DND-41 (cell line): ENCODE measurements around the gene ADGRA3.
"Not testable (repeated sequence)": the region's sequence is repeated elsewhere in the genome, so short reads cannot be mapped to it uniquely, and the experiment has no call there.

Experiments used
- ATAC-seq: fragments of 200-7000 bp; cut with Tn5 transposase; 3 replicates; pipeline ENCODE4 v1.9.1; 2021; ENCODE audit warnings: low read depth; ENCODE audit not compliant: insufficient read depth
- DNase-seq: peaks from one replicate; pipeline ENCODE4 v3.0.0-alpha.2; 2020
- H2AFZ ChIP-seq: 2 replicates; pipeline ENCODE4 v1.6.0; 2012; ENCODE audit warnings: low read depth, low read length
- H3K27ac ChIP-seq: 2 replicates; pipeline ENCODE4 v1.5.1; 2012; ENCODE audit warnings: low read length, inconsistent platforms
- H3K27me3 ChIP-seq: fragments of 200-600 bp; sonication (generic); 2 replicates; pipeline ENCODE4 v1.6.0; 2012; ENCODE audit warnings: low read length, mild to moderate bottlenecking, inconsistent platforms; ENCODE audit not compliant: insufficient read depth, poor library complexity
- H3K36me3 ChIP-seq: 2 replicates; pipeline ENCODE4 v1.5.1; 2012; ENCODE audit warnings: low read length, inconsistent platforms; ENCODE audit not compliant: insufficient read depth
- H3K4me1 ChIP-seq: 2 replicates; pipeline ENCODE4 v1.5.1; 2012; ENCODE audit warnings: mild to moderate bottlenecking, low read length; ENCODE audit not compliant: insufficient read depth
- H3K4me2 ChIP-seq: 2 replicates; pipeline ENCODE4 v1.6.0; 2012; ENCODE audit warnings: mild to moderate bottlenecking, moderate library complexity, low read length, inconsistent platforms; ENCODE audit not compliant: insufficient read depth
- H3K4me3 ChIP-seq, 2 experiments: fragments of 200-600 bp in 1 of 2; shearing (Covaris generic) in 1 of 2; 2 replicates each; pipeline ENCODE4 v1.5.1; 2012 to 2016; ENCODE audit warnings: inconsistent platforms in 2 of 2, low read length in 2 of 2, mild to moderate bottlenecking in 2 of 2, low read depth in 1 of 2, moderate library complexity in 1 of 2
- H3K79me2 ChIP-seq: 2 replicates; pipeline ENCODE4 v1.6.0; 2012; ENCODE audit warnings: low read length, inconsistent platforms; ENCODE audit not compliant: insufficient read depth
- H3K9ac ChIP-seq: 2 replicates; pipeline ENCODE4 v1.6.0; 2012; ENCODE audit warnings: low read depth, mild to moderate bottlenecking, inconsistent platforms, low read length, moderate library complexity
- H3K9me3 ChIP-seq: 2 replicates; pipeline ENCODE4 v1.5.1; 2012; ENCODE audit warnings: low read length, moderate library complexity, mild to moderate bottlenecking, inconsistent platforms; ENCODE audit not compliant: insufficient read depth, severe bottlenecking
- H4K20me1 ChIP-seq: 2 replicates; pipeline ENCODE4 v1.6.0; 2012; ENCODE audit warnings: low read length; ENCODE audit not compliant: insufficient read depth
- CTCF ChIP-seq: IDR thresholded peaks from 2 replicates; pipeline ENCODE4 v1.5.1; 2012; ENCODE audit warnings: borderline replicate concordance, low read length, moderate library complexity, mild to moderate bottlenecking; ENCODE audit not compliant: poor library complexity, severe bottlenecking; ENCODE audit errors: extremely low read depth
- EZH2 ChIP-seq: IDR thresholded peaks from 3 replicates; pipeline ENCODE4 v1.6.1; 2012; ENCODE audit warnings: borderline replicate concordance, low read depth, mild to moderate bottlenecking, moderate library complexity, low read length, inconsistent platforms; ENCODE audit not compliant: severe bottlenecking

The ADGRA3 gene

GRCh38 chr4:22478426-22478825 is 37.4 kb downstream of the ADGRA3 start:
- Histone ChIP-seq H3K4me3 (no peak overlapping the region), H3K36me3 (no peaks in the 10 kb centered on the region), H2AFZ (no peak overlapping the region), H4K20me1 (no peaks in the 10 kb centered on the region), H3K9ac (no peak overlapping the region), H3K79me2 (peaks cover 3% of the 10 kb centered on the region; the same call in 1 of the 2 replicates), H3K27ac (no peak overlapping the region), H3K9me3 (no peaks in the 10 kb centered on the region), H3K27me3 (no peaks in the 10 kb centered on the region), H3K4me1 (no peaks in the 10 kb centered on the region), H3K4me2 (no peak overlapping the region)
- no peak for ATAC-seq
- TF ChIP-seq EZH2 (no peak), CTCF (no peak)
- no peak for DNase-seq

GRCh38 chr4:22477813-22478182 is 38.1 kb downstream of the ADGRA3 start:
- Histone ChIP-seq H3K4me3 (no peak overlapping the region), H4K20me1 (no peaks in the 10 kb centered on the region), H3K27ac (no peak overlapping the region), H3K79me2 (peaks cover 3% of the 10 kb centered on the region; the same call in 1 of the 2 replicates), H3K9ac (no peak overlapping the region), H2AFZ (no peak overlapping the region), H3K27me3 (no peaks in the 10 kb centered on the region), H3K9me3 (no peaks in the 10 kb centered on the region), H3K4me2 (no peak overlapping the region), H3K4me1 (no peaks in the 10 kb centered on the region), H3K36me3 (no peaks in the 10 kb centered on the region)
- no peak for TF ChIP-seq CTCF
- no peak for TF ChIP-seq EZH2
- no peak for ATAC-seq
- DNase-seq = no peak

- no peak for TF ChIP-seq CTCF
- no peak for TF ChIP-seq EZH2
- H3K9ac ChIP-seq = no peak overlapping the region
- peaks cover 3% of the 10 kb centered on the region; the same call in 1 of the 2 replicates for H3K79me2 ChIP-seq
- H3K4me1 ChIP-seq = no peaks in the 10 kb centered on the region
- H2AFZ ChIP-seq = no peak overlapping the region
- H3K36me3 ChIP-seq = no peaks in the 10 kb centered on the region
- no peak for ATAC-seq
- no peak for DNase-seq
- H3K9me3 ChIP-seq = no peaks in the 10 kb centered on the region
- H4K20me1 ChIP-seq = no peaks in the 10 kb centered on the region
- H3K27ac ChIP-seq = no peak overlapping the region
- no peaks in the 10 kb centered on the region for H3K27me3 ChIP-seq
- no peak overlapping the region for H3K4me3 ChIP-seq
- no peak overlapping the region for H3K4me2 ChIP-seq
Measured at GRCh38 chr4:22477136-22477812, 38.6 kb downstream of the ADGRA3 start.

GRCh38 chr4:22476011-22476410 is 39.9 kb downstream of the ADGRA3 start:
- TF ChIP-seq CTCF = no peak
- TF ChIP-seq EZH2 = no peak
- ATAC-seq = no peak
- Histone ChIP-seq H3K27ac (no peak overlapping the region), H3K27me3 (no peaks in the 10 kb centered on the region), H3K4me2 (no peak overlapping the region), H3K4me1 (no peaks in the 10 kb centered on the region), H3K36me3 (no peaks in the 10 kb centered on the region), H3K9ac (no peak overlapping the region), H3K4me3 (no peak overlapping the region), H2AFZ (no peak overlapping the region), H4K20me1 (no peaks in the 10 kb centered on the region), H3K9me3 (no peaks in the 10 kb centered on the region), H3K79me2 (peaks cover 3% of the 10 kb centered on the region; the same call in 1 of the 2 replicates)
- DNase-seq = no peak

- not testable (repeated sequence) for H3K4me3 ChIP-seq, H3K27ac ChIP-seq, H3K27me3 ChIP-seq, H3K36me3 ChIP-seq, H3K4me2 ChIP-seq, DNase-seq, H3K79me2 ChIP-seq, H4K20me1 ChIP-seq, H2AFZ ChIP-seq, H3K4me1 ChIP-seq, ATAC-seq, H3K9ac ChIP-seq, H3K9me3 ChIP-seq
Measured at GRCh38 chr4:22475311-22475646, 40.6 kb downstream of the ADGRA3 start.
